CD4-positive, CD25-positive, alpha-beta regulatory T cell (primary cell): ENCODE data around the gene PLAC8L1. TPM values are rescaled to one million over a fixed set of nuclear protein-coding genes. Genes with fewer than 3 reads are reported as not detected.
A peak's percentile ranks its signal among the peaks of the same experiment; 100 is the strongest.
"Not testable (repeated sequence)": the region's sequence is repeated elsewhere in the genome, so short reads cannot be mapped to it uniquely, and the experiment has no call there.

Source experiments
- ATAC-seq, 2 donors: fragments of 150-1000 bp; cut with Tn5 transposase; one replicate each; pipeline ENCODE4 v1.10.0; 2021; ENCODE audit warnings: low read depth in 2 of 2, moderate number of reproducible peaks in 2 of 2, moderate library complexity in 1 of 2
- DNase-seq, 3 donors: peaks; one replicate each; pipeline versions ENCODE4 v3.0.0 to v3.0.0-alpha.2; 2012 to 2022; ENCODE audit warnings: mixed read lengths in 1 of 3
- H3K27ac ChIP-seq: one replicate; pipeline ENCODE4 v1.7.0; 2013; ENCODE audit warnings: mild to moderate bottlenecking, low read length; ENCODE audit not compliant: insufficient read depth, poor library complexity, severe bottlenecking
- H3K27me3 ChIP-seq: one replicate; pipeline ENCODE4 v1.7.0; 2013; ENCODE audit warnings: low read length; ENCODE audit not compliant: control insufficient read depth, insufficient read depth
- H3K36me3 ChIP-seq: one replicate; pipeline ENCODE4 v1.7.0; 2013; ENCODE audit warnings: mild to moderate bottlenecking, low read length, moderate library complexity; ENCODE audit not compliant: control insufficient read depth, insufficient read depth
- H3K4me1 ChIP-seq: 2 replicates; pipeline ENCODE4 v1.7.0; 2013; ENCODE audit warnings: mild to moderate bottlenecking, low read length; ENCODE audit not compliant: insufficient read depth, control insufficient read depth, poor library complexity, severe bottlenecking
- H3K4me3 ChIP-seq: one replicate; pipeline ENCODE4 v1.7.0; 2013; ENCODE audit warnings: low read depth, mild to moderate bottlenecking, low read length, moderate library complexity
- H3K9me3 ChIP-seq, 2 experiments: 1 replicate in 1 of 2; 2 replicates in 1 of 2; pipeline ENCODE4 v1.7.0; 2013; ENCODE audit warnings: low read length in 2 of 2, mild to moderate bottlenecking in 1 of 2, moderate library complexity in 1 of 2; ENCODE audit not compliant: control insufficient read depth in 2 of 2
- H3K27ac Mint-ChIP-seq, 3 donors: one replicate each; pipeline ENCODE4 v1.8.0; 2020 to 2022; ENCODE audit warnings: mild to moderate bottlenecking in 3 of 3, mixed read lengths in 3 of 3, moderate library complexity in 2 of 3
- H3K27me3 Mint-ChIP-seq: one replicate; pipeline ENCODE4 v1.8.0; 2022; ENCODE audit warnings: mild to moderate bottlenecking, mixed read lengths
- H3K36me3 Mint-ChIP-seq: one replicate; pipeline ENCODE4 v1.8.0; 2020; ENCODE audit warnings: mixed read lengths
- H3K4me1 Mint-ChIP-seq, 4 donors: one replicate each; pipeline ENCODE4 v1.8.0; 2020 to 2022; ENCODE audit warnings: mixed read lengths in 4 of 4, mild to moderate bottlenecking in 1 of 4
- H3K4me3 Mint-ChIP-seq, 4 donors: one replicate each; pipeline ENCODE4 v1.8.0; 2020 to 2022; ENCODE audit warnings: mild to moderate bottlenecking in 4 of 4, mixed read lengths in 4 of 4, moderate library complexity in 3 of 4
- H3K9me3 Mint-ChIP-seq, 7 donors: one replicate each; pipeline ENCODE4 v1.8.0; 2020 to 2022; ENCODE audit warnings: mixed read lengths in 7 of 7, mild to moderate bottlenecking in 3 of 7, moderate library complexity in 2 of 7
- polyA plus RNA-seq, 4 donors: library from polyadenylated mRNA; unstranded; fragments of 300-500 nt; fragmentation: Illumina TruSeq; gene quantifications; one replicate each; pipeline ENCODE4 v1.2.3, GENCODE V29; 2021
- total RNA-seq: library from RNA; stranded (reverse); gene quantifications from one replicate; pipeline ENCODE4 v1.2.3, GENCODE V29; 2022

PLAC8L1 gene
- total and polyA plus RNA-seq, 5 donors from 2014 or later = 0.67 TPM; not detected in 4

DNA sequence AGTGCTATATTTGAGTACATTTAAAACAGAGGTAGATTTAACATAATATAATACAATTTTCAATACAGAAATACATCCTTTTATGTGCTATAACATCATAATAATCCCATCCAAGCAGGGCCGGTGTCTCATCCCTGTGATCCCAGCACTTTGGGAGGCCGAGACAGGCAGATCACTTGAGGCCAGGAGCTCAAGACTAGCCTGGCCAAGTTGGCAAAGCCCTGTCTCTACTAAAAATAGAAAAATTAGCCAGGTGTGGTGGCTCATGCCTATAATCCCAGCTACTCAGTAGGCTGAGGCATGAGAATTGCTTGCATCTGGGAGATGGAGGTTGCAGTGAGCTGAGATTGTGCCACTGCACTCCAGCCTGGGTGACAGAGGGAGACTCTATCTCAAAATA, 11.8 kb upstream of the PLAC8L1 start:
- not testable (repeated sequence) for H3K9me3 Mint-ChIP-seq, H3K27me3 ChIP-seq, H3K27me3 Mint-ChIP-seq, H3K4me3 Mint-ChIP-seq, H3K4me1 ChIP-seq, H3K27ac Mint-ChIP-seq, H3K9me3 ChIP-seq, H3K27ac ChIP-seq, DNase-seq, H3K4me3 ChIP-seq, ATAC-seq
- H3K36me3 ChIP-seq = peaks cover 75% of the 10 kb centered on the region
- peaks cover 58% of the 10 kb centered on the region for H3K36me3 Mint-ChIP-seq
- H3K4me1 Mint-ChIP-seq = peaks cover 0 to 18% (median 6%) of the 10 kb centered on the region in 4 donors

DNA sequence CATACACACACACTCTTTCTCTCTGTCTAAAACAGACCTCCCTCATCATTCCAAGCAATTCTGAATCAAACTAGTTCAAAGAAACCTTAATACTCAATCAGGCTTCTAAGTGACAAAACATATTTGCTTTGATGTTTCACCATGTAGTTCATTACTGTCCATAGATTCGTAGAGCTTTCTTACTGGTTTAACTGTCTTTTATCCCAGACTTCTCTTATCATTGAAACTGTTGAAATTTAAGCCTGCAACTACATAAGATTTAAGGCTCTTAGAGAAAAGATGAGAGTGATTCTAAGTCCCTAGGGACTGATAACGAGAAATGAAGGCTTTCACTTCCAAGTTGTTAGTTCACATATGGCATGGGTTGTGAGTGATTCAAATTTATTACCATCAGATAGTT, 11.0 kb upstream of the PLAC8L1 start:
- Histone ChIP-seq H3K9me3 (no peaks in the 10 kb centered on the region), H3K27ac (no peak overlapping the region), H3K36me3 (peaks cover 73% of the 10 kb centered on the region), H3K27me3 (no peaks in the 10 kb centered on the region), H3K4me1 (no peaks in the 10 kb centered on the region), H3K4me3 (no peak overlapping the region)
- Mint-ChIP-seq H3K36me3 (peaks cover 53% of the 10 kb centered on the region), H3K27me3 (no peaks in the 10 kb centered on the region), H3K4me1 (peaks cover 0 to 18% (median 6%) of the 10 kb centered on the region in 4 donors), H3K4me3 (no peak overlapping the region), H3K27ac (no peak overlapping the region), H3K9me3 (peaks cover 0 to 1% (median 0%) of the 10 kb centered on the region in 7 donors)
- ATAC-seq = no peak
- DNase-seq = no peak

DNA sequence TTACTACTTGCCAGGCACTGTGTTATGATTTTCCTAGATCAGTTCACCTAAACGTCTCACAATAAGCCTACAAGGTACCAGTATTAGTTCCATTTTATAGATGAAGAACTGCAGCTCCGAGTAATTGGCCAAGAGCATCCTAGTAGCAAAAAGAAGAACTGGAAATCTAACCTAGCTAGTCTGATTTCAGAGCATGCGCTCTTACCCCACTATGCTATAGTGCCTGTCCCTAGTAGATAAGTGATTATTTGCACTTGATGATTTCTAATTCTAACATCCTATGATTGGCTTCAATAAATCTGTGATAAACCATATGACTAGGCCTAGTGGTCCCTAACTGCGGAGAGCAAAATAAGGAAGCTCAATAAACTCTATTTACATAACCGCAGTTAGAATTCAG, 7.1 kb upstream of the PLAC8L1 start:
- peaks cover 21% of the 10 kb centered on the region for H3K36me3 Mint-ChIP-seq
- ATAC-seq = no peak
- H3K27ac Mint-ChIP-seq = no peak overlapping the region

DNA sequence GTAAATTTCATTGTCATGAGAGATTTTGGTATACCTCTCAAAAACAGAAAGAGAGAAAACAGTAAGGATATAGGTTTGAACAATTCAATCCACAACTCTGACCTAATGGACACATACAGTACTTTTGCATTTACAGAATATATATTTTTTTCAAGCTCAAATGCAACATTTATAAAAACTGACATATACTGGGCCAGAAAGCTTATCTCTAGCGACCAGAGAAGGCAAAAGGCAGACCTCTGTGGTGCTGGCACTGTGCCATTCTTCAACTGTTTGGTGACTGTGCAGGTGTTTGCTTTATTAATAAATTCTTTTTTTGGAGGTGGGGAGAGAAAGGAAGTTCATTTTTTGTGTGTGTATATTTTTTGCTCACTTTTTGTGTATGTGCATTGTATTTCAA, 6.0 kb upstream of the PLAC8L1 start:
- no peaks in the 10 kb centered on the region for H3K27me3 Mint-ChIP-seq
- no peak for DNase-seq
- Histone ChIP-seq H3K36me3 (peaks cover 32% of the 10 kb centered on the region), H3K9me3 (no peaks in the 10 kb centered on the region), H3K4me3 (no peak overlapping the region), H3K27ac (no peak overlapping the region), H3K27me3 (no peaks in the 10 kb centered on the region), H3K4me1 (no peaks in the 10 kb centered on the region)
- no peak for ATAC-seq
- H3K9me3 Mint-ChIP-seq = no peaks in the 10 kb centered on the region
- peaks cover 0 to 4% (median 0%) of the 10 kb centered on the region in 4 donors for H3K4me1 Mint-ChIP-seq
- peaks cover 16% of the 10 kb centered on the region for H3K36me3 Mint-ChIP-seq
- H3K4me3 Mint-ChIP-seq = no peak overlapping the region
- no peak overlapping the region for H3K27ac Mint-ChIP-seq

More for the DNA sequence above, 7.1 kb upstream of the PLAC8L1 start:
- Histone ChIP-seq H3K4me3 (no peak overlapping the region), H3K27ac (no peak overlapping the region), H3K27me3 (no peaks in the 10 kb centered on the region), H3K4me1 (no peaks in the 10 kb centered on the region), H3K9me3 (no peaks in the 10 kb centered on the region), H3K36me3 (peaks cover 35% of the 10 kb centered on the region)
- no peaks in the 10 kb centered on the region for H3K27me3 Mint-ChIP-seq
- H3K9me3 Mint-ChIP-seq = no peaks in the 10 kb centered on the region
- H3K4me3 Mint-ChIP-seq = no peak overlapping the region
- no peak for DNase-seq
- H3K4me1 Mint-ChIP-seq = peaks cover 0 to 5% (median 2%) of the 10 kb centered on the region in 4 donors

DNA sequence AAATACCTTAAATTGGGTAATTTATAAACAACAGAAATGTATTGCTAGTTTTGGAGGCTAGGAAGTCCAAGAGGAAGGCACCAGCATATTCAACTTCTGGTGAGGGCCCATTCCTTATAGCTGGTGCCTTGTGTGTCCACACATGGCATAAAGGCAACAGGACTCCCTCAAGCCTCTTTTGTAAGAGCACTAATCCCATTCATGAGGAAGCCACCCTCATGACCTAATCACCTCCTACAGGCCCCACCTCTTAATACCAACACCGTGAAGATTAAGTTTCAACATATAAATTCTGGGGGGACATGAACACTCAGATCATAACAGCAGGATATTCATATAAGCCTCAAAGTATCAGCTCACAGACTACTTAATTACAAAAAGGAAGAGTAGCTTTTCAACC, 4.0 kb upstream of the PLAC8L1 start:
- Mint-ChIP-seq H3K4me3 (no peak overlapping the region), H3K27ac (peak overlapping the region in 1 of 3 donors; percentile 5), H3K27me3 (no peaks in the 10 kb centered on the region), H3K36me3 (peaks cover 15% of the 10 kb centered on the region), H3K4me1 (peaks cover 0 to 8% (median 0%) of the 10 kb centered on the region in 4 donors), H3K9me3 (no peaks in the 10 kb centered on the region)
- Histone ChIP-seq H3K4me1 (no peaks in the 10 kb centered on the region), H3K9me3 (no peaks in the 10 kb centered on the region), H3K4me3 (no peak overlapping the region), H3K27me3 (no peaks in the 10 kb centered on the region), H3K36me3 (peaks cover 24% of the 10 kb centered on the region), H3K27ac (no peak overlapping the region)
- DNase-seq = no peak
- ATAC-seq = no peak

DNA sequence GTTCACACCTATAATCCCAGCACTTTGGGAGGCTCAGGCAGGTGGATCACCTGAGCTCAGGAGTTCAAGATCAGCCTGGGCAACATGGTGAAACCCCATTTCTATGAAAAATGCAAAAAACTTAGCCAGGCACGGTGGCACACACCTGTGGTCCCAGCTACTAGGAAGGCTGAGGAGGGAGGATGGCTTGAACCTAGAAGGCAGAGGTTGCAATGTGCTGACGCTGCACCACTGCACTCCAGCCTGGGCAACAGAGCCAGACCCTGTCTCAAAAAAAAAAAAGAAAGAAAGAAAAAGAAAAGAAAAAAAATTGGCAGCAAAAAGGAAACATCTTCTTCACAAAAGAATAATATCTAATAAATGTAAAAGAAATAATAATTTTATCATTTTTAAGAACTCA, 3.5 kb upstream of the PLAC8L1 start:
- H3K4me1 ChIP-seq, ATAC-seq, H3K9me3 Mint-ChIP-seq, DNase-seq, H3K4me3 Mint-ChIP-seq, H3K27me3 ChIP-seq, H3K4me1 Mint-ChIP-seq, H3K4me3 ChIP-seq, H3K27me3 Mint-ChIP-seq, H3K9me3 ChIP-seq, H3K27ac Mint-ChIP-seq, H3K27ac ChIP-seq: not testable (repeated sequence)
- peaks cover 19% of the 10 kb centered on the region for H3K36me3 ChIP-seq
- peaks cover 18% of the 10 kb centered on the region for H3K36me3 Mint-ChIP-seq

DNA sequence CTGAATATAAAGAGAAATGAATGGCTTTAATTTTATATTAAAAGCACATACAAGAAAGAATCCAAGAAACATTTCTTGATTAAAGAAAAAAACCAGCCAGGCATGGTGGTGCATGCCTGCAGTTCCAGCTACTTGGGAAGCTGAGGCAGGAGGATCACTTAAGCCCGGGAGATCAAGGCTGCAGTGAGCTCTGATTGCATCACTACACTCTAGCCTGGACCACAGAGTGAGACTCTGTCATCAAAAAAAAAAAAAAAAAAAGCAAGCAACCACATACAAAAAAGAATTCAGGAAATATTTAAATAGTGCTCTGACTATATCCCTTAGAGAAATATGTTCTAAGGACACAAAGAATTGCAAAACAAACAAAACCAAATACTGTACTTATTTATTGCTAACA, 2.5 kb upstream of the PLAC8L1 start:
- H3K4me3 Mint-ChIP-seq = no peak overlapping the region
- H3K27me3 Mint-ChIP-seq = no peaks in the 10 kb centered on the region
- H3K36me3 Mint-ChIP-seq = peaks cover 21% of the 10 kb centered on the region
- H3K27ac ChIP-seq = no peak overlapping the region
- no peak overlapping the region for H3K27ac Mint-ChIP-seq
- H3K9me3 Mint-ChIP-seq = peaks cover 0 to 1% (median 0%) of the 10 kb centered on the region in 7 donors
- ATAC-seq = no peak
- DNase-seq = no peak
- H3K36me3 ChIP-seq = peaks cover 12% of the 10 kb centered on the region
- H3K9me3 ChIP-seq = no peaks in the 10 kb centered on the region
- H3K4me3 ChIP-seq = no peak overlapping the region
- H3K4me1 Mint-ChIP-seq = peaks cover 0 to 8% (median 0%) of the 10 kb centered on the region in 4 donors
- no peaks in the 10 kb centered on the region for H3K4me1 ChIP-seq
- H3K27me3 ChIP-seq = no peaks in the 10 kb centered on the region

- no peak overlapping the region for H3K4me3 ChIP-seq
- H3K4me1 ChIP-seq = no peaks in the 10 kb centered on the region
- ATAC-seq (no peak), DNase-seq (no peak)
- no peaks in the 10 kb centered on the region for H3K36me3 ChIP-seq
- H3K27ac Mint-ChIP-seq = peak overlapping the region in 1 of 3 donors; percentile 17
- H3K27ac ChIP-seq = no peak overlapping the region
- peaks cover 12% of the 10 kb centered on the region for H3K36me3 Mint-ChIP-seq
- no peak overlapping the region for H3K4me3 Mint-ChIP-seq
- no peaks in the 10 kb centered on the region for H3K27me3 ChIP-seq
- H3K27me3 Mint-ChIP-seq = no peaks in the 10 kb centered on the region
- peaks cover 0 to 1% (median 0%) of the 10 kb centered on the region in 7 donors for H3K9me3 Mint-ChIP-seq
- H3K4me1 Mint-ChIP-seq = peaks cover 0 to 5% (median 0%) of the 10 kb centered on the region in 4 donors
- H3K9me3 ChIP-seq = no peaks in the 10 kb centered on the region
These were observed 1.8 kb downstream of the PLAC8L1 start for GRCh38 chr5:146103594-146103993.
